Skeletal muscle satellite cell (primary cell): Measurements from ENCODE around the gene MARCHF4. TPM values are rescaled to one million over a fixed set of nuclear protein-coding genes. Genes with fewer than 3 reads are reported as not detected.
A peak's percentile ranks its signal among the peaks of the same experiment; 100 is the strongest.

Source experiments
- H3K27me3 ChIP-seq: 2 replicates; pipeline ENCODE4 v1.7.0; 2013; ENCODE audit warnings: low read length; ENCODE audit not compliant: control insufficient read depth, insufficient read depth
- H3K36me3 ChIP-seq: 2 replicates; pipeline ENCODE4 v1.7.0; 2013; ENCODE audit warnings: mild to moderate bottlenecking, control low read depth, low read length; ENCODE audit not compliant: insufficient read depth
- H3K4me1 ChIP-seq: 2 replicates; pipeline ENCODE4 v1.7.0; 2013; ENCODE audit warnings: low read length; ENCODE audit not compliant: control insufficient read depth, insufficient read depth
- H3K4me2 ChIP-seq: 2 replicates; pipeline ENCODE4 v1.7.0; 2013; ENCODE audit warnings: mild to moderate bottlenecking, low read length
- H3K4me3 ChIP-seq: 2 replicates; pipeline ENCODE4 v1.7.0; 2013; ENCODE audit warnings: low read length
- H3K9ac ChIP-seq: 2 replicates; pipeline ENCODE4 v1.7.0; 2013; ENCODE audit warnings: mild to moderate bottlenecking, low read depth, low read length, moderate library complexity
- H3K9me3 ChIP-seq: replicated peaks from 2 replicates; pipeline ENCODE4 v1.7.0; 2013; ENCODE audit warnings: mild to moderate bottlenecking, control low read depth, low read length
- total RNA-seq: library from RNA; depleted of rRNA; stranded (reverse); fragments of >200 nt; gene quantifications from 2 replicates; pipeline ENCODE4 v1.2.3, GENCODE V29; 2012; rRNA removed

MARCHF4 gene, protein sequence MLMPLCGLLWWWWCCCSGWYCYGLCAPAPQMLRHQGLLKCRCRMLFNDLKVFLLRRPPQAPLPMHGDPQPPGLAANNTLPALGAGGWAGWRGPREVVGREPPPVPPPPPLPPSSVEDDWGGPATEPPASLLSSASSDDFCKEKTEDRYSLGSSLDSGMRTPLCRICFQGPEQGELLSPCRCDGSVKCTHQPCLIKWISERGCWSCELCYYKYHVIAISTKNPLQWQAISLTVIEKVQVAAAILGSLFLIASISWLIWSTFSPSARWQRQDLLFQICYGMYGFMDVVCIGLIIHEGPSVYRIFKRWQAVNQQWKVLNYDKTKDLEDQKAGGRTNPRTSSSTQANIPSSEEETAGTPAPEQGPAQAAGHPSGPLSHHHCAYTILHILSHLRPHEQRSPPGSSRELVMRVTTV
- total RNA-seq, result 1.3 and 2.0 TPM in 2 replicates

DNA sequence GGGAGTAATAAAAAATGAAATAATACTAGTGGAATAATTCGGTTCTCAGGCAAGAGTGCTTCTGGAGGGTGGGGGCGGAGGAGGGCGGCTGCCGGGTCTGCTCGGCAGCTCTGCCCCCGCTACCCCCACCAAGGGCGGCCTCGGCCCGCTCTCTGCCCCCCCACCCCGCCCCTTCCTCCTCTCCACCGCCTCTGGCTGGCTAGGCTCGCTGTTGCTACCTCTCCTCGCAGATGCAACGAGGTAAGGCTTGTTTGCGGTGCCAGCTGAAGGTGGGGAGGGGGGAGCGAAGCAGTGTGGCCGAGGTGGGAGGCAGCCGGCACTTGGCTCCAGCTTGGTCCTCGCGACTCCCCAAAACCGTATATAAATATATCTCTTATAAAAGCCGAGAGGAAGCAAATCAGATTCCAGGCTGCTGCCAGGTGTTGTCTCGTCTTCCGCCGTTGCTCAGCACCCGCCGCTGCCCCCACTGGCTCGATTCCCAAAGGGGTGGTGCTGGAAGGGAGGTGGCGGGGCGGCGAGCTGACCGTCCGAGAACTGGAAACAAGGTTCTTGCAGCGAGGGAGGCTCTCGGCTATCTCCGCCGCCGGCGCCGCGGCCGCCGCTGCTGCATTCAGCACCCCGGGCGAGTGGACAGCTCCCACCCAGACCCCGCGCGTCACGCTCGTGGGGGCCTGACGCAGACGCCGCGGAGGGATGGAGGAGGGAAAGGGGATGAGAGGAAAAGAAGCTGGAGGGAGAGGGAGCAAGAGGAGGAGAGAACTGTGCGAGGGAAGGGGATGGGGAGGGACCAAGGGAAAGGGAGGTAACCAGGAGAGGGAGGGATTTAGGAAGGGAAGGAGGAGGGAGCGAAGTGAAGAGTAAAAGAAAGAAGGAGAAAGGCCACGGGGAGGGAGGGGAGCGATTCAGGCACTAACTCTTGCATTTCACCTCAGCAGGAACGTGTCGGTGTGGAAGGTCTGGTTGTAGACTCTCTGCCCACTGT, at the start of gene MARCHF4:
TSS of gene MARCHF4 (minus strand) at position 763 of the 982 bp plus-strand sequence. CDS start 2,223 bp downstream, outside the sequence.
- H3K4me2 ChIP-seq, result peak within 1 kb of the TSS; percentile 94
- H3K9me3 ChIP-seq, result no peaks in the 10 kb centered on the region
- peak within 1 kb of the TSS; percentile 68 for H3K4me3 ChIP-seq
- no peaks in the 10 kb centered on the region for H3K36me3 ChIP-seq
- H3K9ac ChIP-seq, result peak within 1 kb of the TSS; percentile 77
- H3K4me1 ChIP-seq, result peaks cover 53% of the 10 kb centered on the region
- no peaks in the 10 kb centered on the region for H3K27me3 ChIP-seq

DNA sequence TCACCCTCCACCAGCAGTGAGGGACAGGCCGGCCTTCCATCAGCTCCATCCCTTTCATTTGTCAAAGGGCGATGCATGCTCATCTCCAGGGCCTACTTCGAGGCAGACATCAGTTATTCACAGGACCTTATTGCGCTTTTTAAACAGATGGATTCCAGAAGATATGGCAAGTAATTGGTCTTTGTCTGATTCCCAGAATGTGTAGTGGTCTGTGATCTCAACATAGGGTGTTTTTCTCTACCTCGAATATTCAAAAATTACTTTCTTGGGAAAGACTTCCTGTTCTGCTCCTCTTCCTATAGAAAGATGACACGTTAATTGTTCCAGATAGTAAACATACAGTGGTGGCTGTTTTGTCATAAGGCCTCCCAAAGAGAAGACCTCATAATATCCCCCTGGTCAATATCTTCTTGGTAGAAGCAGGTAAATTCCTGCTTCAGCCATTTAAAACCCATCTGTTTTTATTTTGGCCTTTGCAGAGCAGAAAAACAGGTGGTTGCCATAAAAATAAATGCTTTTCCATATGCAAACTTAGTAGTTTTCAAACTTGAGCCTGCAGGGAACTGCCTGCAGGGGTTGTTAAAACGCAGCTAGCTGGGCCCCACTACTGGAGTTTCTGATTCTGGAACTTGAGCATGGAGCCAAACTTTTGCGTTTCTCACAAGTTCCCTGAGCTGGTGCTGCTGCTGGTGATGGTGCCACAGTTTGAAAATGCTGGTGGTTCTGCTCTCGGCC, 48.3 kb upstream of the MARCHF4 start:
- Histone ChIP-seq H3K4me2 (no peak overlapping the region), H3K9ac (no peak overlapping the region), H3K36me3 (peaks cover 64% of the 10 kb centered on the region), H3K9me3 (no peaks in the 10 kb centered on the region), H3K4me1 (no peaks in the 10 kb centered on the region), H3K27me3 (no peaks in the 10 kb centered on the region), H3K4me3 (no peak overlapping the region)

DNA sequence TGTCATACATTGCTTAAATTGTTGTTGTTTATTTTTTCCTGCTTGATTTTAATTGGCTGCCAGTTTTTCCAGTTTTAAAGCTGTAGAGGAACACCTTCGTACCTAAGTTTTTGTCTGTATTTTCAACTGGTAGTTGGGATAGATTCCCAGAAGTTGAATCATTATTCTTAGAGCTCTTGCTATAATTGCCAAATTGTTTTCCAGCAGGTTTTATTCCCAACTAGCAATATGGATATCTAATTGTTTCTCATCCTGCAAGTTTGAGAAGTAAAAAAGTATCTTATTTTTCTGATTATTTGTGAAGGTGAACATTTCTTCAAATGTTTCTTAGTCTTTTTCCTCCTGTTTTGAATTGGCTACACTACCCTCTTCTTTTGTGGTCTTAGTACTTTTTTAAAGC, 46.7 kb upstream of the MARCHF4 start:
- Histone ChIP-seq H3K4me2 (no peak overlapping the region), H3K4me3 (no peak overlapping the region), H3K4me1 (no peaks in the 10 kb centered on the region), H3K36me3 (peaks cover 56% of the 10 kb centered on the region), H3K27me3 (no peaks in the 10 kb centered on the region), H3K9ac (no peak overlapping the region), H3K9me3 (no peaks in the 10 kb centered on the region)

DNA sequence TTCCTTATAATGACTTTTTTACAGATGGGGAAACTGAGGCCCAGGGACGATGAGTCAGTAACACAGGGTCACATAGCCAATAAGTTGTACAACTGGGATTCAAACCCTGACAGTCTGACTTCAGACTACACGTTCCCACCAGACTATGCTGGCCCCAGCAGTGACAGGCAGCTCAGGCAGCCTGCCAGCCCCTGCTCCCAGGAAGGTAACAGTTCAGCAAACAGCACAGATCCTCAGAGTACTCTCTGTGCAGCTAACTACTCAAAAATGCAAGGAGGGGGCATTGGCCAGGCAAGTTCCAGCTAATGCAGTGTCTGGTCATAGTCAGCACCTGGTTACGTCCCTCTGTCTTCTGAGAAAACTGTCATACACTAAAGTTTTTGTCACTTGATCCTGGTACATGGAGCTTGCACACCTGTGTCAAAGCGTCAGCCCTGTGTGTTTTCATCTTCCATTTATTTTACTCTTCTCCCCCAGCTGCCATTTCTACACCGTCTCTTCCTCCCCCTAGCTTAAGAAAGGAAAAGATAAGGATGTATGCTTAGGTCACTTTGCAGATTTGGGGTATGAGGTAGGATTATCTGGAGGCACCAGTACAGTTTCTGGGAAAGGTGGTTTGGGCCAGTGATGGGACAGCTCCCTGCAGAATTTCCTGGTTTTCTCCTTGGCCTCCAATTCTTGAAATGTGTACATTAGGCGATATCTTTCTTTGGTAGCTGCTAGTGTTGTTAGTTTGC, 44.5 kb upstream of the MARCHF4 start:
- Histone ChIP-seq H3K4me3 (no peak overlapping the region), H3K9me3 (no peaks in the 10 kb centered on the region), H3K36me3 (peaks cover 36% of the 10 kb centered on the region), H3K4me1 (peaks cover 4% of the 10 kb centered on the region), H3K4me2 (no peak overlapping the region), H3K27me3 (no peaks in the 10 kb centered on the region), H3K9ac (no peak overlapping the region)

GRCh38 chr2:216415541-216415940, 43.3 kb upstream of the MARCHF4 start:
- H3K27me3 ChIP-seq, result no peaks in the 10 kb centered on the region
- no peak overlapping the region for H3K9ac ChIP-seq
- H3K4me1 ChIP-seq, result peaks cover 4% of the 10 kb centered on the region
- H3K9me3 ChIP-seq, result no peaks in the 10 kb centered on the region
- no peak overlapping the region for H3K4me3 ChIP-seq
- H3K36me3 ChIP-seq, result peaks cover 32% of the 10 kb centered on the region
- no peak overlapping the region for H3K4me2 ChIP-seq

DNA sequence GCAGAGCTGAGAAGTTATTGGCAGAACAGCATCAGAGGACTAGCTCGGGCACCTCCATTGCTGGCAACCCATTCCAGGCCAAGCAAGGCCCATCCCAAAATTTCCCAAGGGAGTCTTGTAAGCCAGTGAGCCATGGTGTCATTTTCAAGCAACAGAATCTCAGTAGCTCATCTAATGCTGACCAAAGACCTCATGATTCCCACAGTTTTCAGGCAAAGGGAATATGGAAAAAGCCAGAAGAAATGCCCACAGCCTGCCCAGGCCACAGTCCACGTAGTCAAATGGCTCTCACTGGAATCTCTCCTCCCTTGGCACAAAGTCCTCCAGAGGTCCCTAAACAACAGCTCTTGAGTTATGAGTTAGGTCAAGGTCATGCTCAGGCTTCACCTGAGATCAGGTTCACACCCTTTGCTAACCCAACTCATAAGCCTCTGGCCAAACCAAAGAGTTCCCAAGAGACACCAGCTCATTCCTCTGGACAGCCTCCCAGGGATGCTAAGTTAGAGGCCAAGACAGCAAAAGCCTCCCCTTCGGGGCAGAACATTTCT, 42.6 kb upstream of the MARCHF4 start:
- Histone ChIP-seq H3K4me3 (no peak overlapping the region), H3K4me2 (no peak overlapping the region), H3K27me3 (no peaks in the 10 kb centered on the region), H3K9me3 (no peaks in the 10 kb centered on the region), H3K36me3 (peaks cover 28% of the 10 kb centered on the region), H3K9ac (no peak overlapping the region), H3K4me1 (peaks cover 4% of the 10 kb centered on the region)

DNA sequence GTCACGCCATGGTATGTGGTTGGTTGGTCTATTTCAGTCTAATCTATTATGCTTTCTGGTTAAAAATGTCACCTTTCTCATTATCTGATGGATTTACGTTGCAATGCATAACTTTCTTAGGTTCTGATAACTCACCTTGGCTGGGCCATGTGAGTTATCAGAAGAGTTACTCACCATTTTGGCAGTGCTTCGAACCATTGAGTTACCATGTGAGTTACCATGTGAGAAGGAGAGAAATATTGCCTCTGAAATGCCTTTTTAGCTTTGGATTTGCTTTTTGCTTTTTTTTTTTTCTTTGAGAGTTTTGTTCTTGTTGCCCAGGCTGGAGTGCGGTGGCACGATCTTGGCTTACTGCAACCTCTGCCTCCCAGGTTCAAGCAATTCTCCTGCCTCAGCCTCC, 41.6 kb upstream of the MARCHF4 start:
- Histone ChIP-seq H3K9ac (peak overlapping the region; percentile 99), H3K4me2 (peak overlapping the region; percentile 95), H3K9me3 (no peaks in the 10 kb centered on the region), H3K4me1 (peaks cover 4% of the 10 kb centered on the region), H3K4me3 (peak overlapping the region; percentile 99), H3K27me3 (no peaks in the 10 kb centered on the region), H3K36me3 (peaks cover 28% of the 10 kb centered on the region)

GRCh38 chr2:216412022-216412999, 40.0 kb upstream of the MARCHF4 start, which contains the start of gene SMARCAL1:
Gene SMARCAL1 (plus strand): TSS chr2:216412484. CDS start chr2:216414705, 2,221 bp downstream.
- Histone ChIP-seq H3K9me3 (no peaks in the 10 kb centered on the region), H3K27me3 (no peaks in the 10 kb centered on the region), H3K9ac (peak within 1 kb of the TSS; percentile 99), H3K4me2 (peak within 1 kb of the TSS; percentile 95), H3K4me3 (peak within 1 kb of the TSS; percentile 99), H3K36me3 (peaks cover 20% of the 10 kb centered on the region), H3K4me1 (peaks cover 4% of the 10 kb centered on the region)

GRCh38 chr2:216410550-216410949, 38.3 kb upstream of the MARCHF4 start:
- Histone ChIP-seq H3K4me1 (peaks cover 4% of the 10 kb centered on the region), H3K9ac (no peak overlapping the region), H3K4me2 (no peak overlapping the region), H3K9me3 (no peaks in the 10 kb centered on the region), H3K27me3 (no peaks in the 10 kb centered on the region), H3K36me3 (peaks cover 8% of the 10 kb centered on the region), H3K4me3 (no peak overlapping the region)
